ENCODE measurements around the gene MCTP1.

Gene MCTP1

GRCh38 chr5:95113489-95113888, 171.4 kb downstream of the MCTP1 start:
- DNase-seq, result no peak

GRCh38 chr5:95111141-95111540, 173.8 kb downstream of the MCTP1 start:
- no peak for DNase-seq

- DNase-seq, result no peak
Observed at GRCh38 chr5:95110118-95110517, 174.8 kb downstream of the MCTP1 start.

- DNase-seq, result no peak
Observed at GRCh38 chr5:95107138-95107537, 177.8 kb downstream of the MCTP1 start.

- DNase-seq, result no peak
Observed at GRCh38 chr5:95105638-95106037, 179.3 kb downstream of the MCTP1 start.

- DNase-seq, result no peak
Observed at GRCh38 chr5:95102687-95103086, 182.2 kb downstream of the MCTP1 start.

GRCh38 chr5:95102080-95102479, 182.8 kb downstream of the MCTP1 start:
- no peak for DNase-seq

- no peak for DNase-seq
Observed at GRCh38 chr5:95100551-95100950, 184.3 kb downstream of the MCTP1 start.

- DNase-seq, result no peak
Observed at GRCh38 chr5:95098012-95098411, 186.9 kb downstream of the MCTP1 start.

GRCh38 chr5:95093211-95093610, 191.7 kb downstream of the MCTP1 start:
- DNase-seq, result no peak

- no peak for DNase-seq
Observed at GRCh38 chr5:95090774-95091173, 194.1 kb downstream of the MCTP1 start.

- DNase-seq, result no peak
Observed at GRCh38 chr5:95087816-95088317, 197.0 kb downstream of the MCTP1 start.

GRCh38 chr5:95086927-95087815, 197.7 kb downstream of the MCTP1 start:
- DNase-seq, result no peak

- no peak for DNase-seq
Observed at GRCh38 chr5:95084757-95085156, 200.1 kb downstream of the MCTP1 start.

- no peak for DNase-seq
Observed at GRCh38 chr5:95083606-95084005, 201.3 kb downstream of the MCTP1 start.

- no peak for DNase-seq
Observed at GRCh38 chr5:95081982-95082381, 202.9 kb downstream of the MCTP1 start.

- DNase-seq, result no peak
Observed at GRCh38 chr5:95081500-95081960, 203.4 kb downstream of the MCTP1 start.

GRCh38 chr5:95080441-95080840, 204.5 kb downstream of the MCTP1 start:
- DNase-seq, result no peak

- DNase-seq, result no peak
Observed at GRCh38 chr5:95080030-95080429, 204.9 kb downstream of the MCTP1 start.

GRCh38 chr5:95078868-95079267, 206.0 kb downstream of the MCTP1 start:
- DNase-seq, result no peak

- DNase-seq, result no peak
Observed at GRCh38 chr5:95076395-95077185, 208.3 kb downstream of the MCTP1 start.

- DNase-seq, result no peak
Observed at GRCh38 chr5:95075111-95075510, 209.8 kb downstream of the MCTP1 start.

GRCh38 chr5:95072281-95072680, 212.6 kb downstream of the MCTP1 start:
- no peak for DNase-seq

GRCh38 chr5:95070866-95071265, 214.0 kb downstream of the MCTP1 start:
- DNase-seq, result no peak
